ENCODE data around the gene SYCP2.
A peak's percentile ranks its signal among the peaks of the same experiment; 100 is the strongest.

SYCP2 gene

GRCh38 chr20:59850018-59850641 is 83.3 kb downstream of the SYCP2 start:
- peak; percentile 45 for TF ChIP-seq CTCF (IDR thresholded peaks at IDR 0.05; ENCODE audit: control extremely low read depth, extremely low read depth, low read depth, missing control alignments)
- CTCF ChIA-PET, result interaction anchor here (0.8 to 9.2 kb wide), 14 partner anchors 10 to 85 kb away, joined by 3 to 89 read pairs (median 4); no protein-coding TSS in a partner anchor
- POLR2A ChIA-PET, result no interaction called here
- no peak for DNase-seq (ENCODE audit: extremely low spot score)

- no peak for DNase-seq (ENCODE audit: extremely low spot score)
- TF ChIP-seq CTCF (IDR thresholded peaks at IDR 0.05; ENCODE audit: control extremely low read depth, extremely low read depth, low read depth, missing control alignments), result no peak
- ChIA-PET POLR2A (no interaction called here), CTCF (interaction anchor here (1.1 to 9.2 kb wide), 3 partner anchors 9 to 66 kb away, joined by 4 to 89 read pairs (median 4); no protein-coding TSS in a partner anchor)
Observed at GRCh38 chr20:59848182-59848581, 85.3 kb downstream of the SYCP2 start.

DNA sequence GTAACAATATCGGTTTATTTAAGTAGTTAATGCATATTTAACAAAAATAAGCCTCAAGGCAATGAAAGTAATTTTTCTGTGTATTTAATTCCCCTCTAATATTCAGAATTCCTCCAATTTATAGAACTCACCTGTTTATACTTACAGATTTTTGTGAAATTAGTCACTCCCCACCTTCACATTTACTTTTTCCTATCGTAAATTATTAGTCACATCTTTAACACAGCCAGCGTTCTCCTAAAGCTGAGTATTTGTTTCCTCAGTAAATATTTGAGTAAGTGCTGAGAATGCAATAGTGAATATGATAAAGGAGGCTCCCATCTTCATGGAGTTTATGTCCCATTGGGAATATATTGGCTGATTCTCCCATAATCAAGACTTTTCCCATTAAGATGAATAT is 88.0 kb downstream of the SYCP2 start:
- POLR2A ChIA-PET, result no interaction called here
- CTCF ChIA-PET, result no interaction called here
- no peak for TF ChIP-seq CTCF (IDR thresholded peaks at IDR 0.05; ENCODE audit: control extremely low read depth, extremely low read depth, low read depth, missing control alignments)
- DNase-seq (ENCODE audit: extremely low spot score), result no peak

DNA sequence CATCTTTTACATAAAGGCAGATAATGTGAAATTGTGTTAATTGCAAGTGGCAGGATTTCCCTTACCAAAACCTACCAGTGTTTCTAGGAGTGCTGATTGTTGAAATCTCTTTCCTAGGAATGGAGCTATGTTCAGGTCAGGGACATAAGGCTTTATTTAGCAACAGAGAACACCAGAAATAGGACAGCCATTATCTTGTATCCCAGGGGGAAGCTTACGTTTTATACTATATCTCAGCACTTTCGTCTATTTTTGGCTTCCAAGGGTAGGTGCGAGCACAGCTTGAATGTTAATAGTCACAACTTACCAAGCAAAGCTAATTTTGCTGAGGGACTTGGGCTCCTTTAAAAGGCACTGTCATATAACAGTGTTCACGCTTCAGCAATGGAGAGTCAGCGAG is 94.0 kb downstream of the SYCP2 start:
- CTCF ChIA-PET, result interaction anchor here (0.7 to 3.7 kb wide), 5 partner anchors 9 to 269 kb away, joined by 3 to 28 read pairs (median 4); no protein-coding TSS in a partner anchor
- no peak for TF ChIP-seq CTCF (IDR thresholded peaks at IDR 0.05; ENCODE audit: control extremely low read depth, extremely low read depth, low read depth, missing control alignments)
- DNase-seq (ENCODE audit: extremely low spot score), result no peak
- POLR2A ChIA-PET, result interaction anchor here (0.6 kb wide), 1 partner anchor 101 kb away, joined by 3 read pairs; the partner anchor contains the start of genes FAM217B and PPP1R3D

DNA sequence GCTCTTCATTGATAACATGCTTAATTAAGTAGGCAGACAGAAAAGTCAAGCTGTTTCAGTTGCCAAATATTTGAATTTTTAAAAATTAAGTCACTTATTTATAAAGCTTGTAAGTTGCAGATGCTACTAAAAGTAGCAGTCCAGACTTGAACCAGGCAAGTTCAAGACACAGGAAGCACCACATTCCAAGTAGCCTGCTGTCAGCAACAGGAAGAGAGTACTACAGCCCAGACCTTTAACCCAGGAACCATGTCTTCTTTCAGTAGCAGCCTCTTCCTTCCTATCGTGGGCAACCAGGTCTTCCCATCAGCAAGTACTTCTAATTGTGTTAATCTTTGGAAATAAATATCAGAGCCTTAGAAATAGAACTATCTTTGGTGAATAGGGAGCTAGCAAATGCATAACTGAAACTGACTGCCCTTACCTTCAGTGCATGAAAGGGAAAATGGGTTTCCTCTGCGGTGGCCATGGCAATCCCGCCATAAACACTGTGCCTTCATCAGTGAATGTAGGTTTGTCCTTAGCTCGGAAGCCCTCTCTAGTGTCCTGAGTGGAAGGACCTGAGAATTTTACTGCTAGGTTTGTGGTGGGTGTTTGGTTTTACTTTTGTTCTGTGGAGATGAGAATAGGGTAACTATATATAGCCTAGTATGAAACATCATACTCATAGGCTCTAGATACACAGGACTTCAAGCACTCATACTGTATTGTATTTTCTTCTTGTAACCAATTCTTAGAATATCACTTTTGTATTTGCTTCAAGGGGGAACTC is 95.6 kb downstream of the SYCP2 start:
- DNase-seq (ENCODE audit: extremely low spot score), result peak; percentile 24
- CTCF ChIA-PET, result interaction anchor here (0.7 to 2.4 kb wide), 4 partner anchors 9 to 53 kb away, joined by 3 to 12 read pairs (median 3); no protein-coding TSS in a partner anchor
- no peak for TF ChIP-seq CTCF (IDR thresholded peaks at IDR 0.05; ENCODE audit: control extremely low read depth, extremely low read depth, low read depth, missing control alignments)
- POLR2A ChIA-PET, result no interaction called here

DNA sequence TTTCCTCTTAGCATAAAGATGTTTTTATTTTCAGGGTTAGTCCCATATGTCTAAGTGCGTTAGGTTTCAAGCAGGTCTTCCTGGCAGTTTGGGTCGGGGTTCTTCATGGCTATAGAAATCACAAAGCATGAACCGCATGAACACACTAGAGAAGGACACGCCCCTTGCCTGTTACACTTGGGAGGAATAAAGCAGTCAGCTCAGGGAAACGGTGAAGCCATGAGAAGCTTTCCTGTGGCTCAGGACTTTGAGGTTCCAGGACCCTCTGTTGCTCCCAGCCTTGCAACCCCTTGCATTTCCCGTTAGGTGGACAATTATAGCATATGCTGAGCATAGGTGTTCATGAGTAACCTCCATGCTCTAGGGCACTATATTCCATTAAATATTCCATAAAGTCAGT is 96.7 kb downstream of the SYCP2 start:
- TF ChIP-seq CTCF (IDR thresholded peaks at IDR 0.05; ENCODE audit: control extremely low read depth, extremely low read depth, low read depth, missing control alignments), result no peak
- ChIA-PET CTCF (interaction anchor here (1.3 to 2.4 kb wide), 3 partner anchors 8 to 52 kb away, joined by 3 to 12 read pairs (median 4); no protein-coding TSS in a partner anchor), POLR2A (no interaction called here)
- DNase-seq (ENCODE audit: extremely low spot score), result no peak

All from GM10248 (cell line).